Breast epithelium (tissue), 3 donors: ENCODE measurements around the gene PPP2R1B.

Experiments used
- POLR2AphosphoS5 ChIP-seq, 3 donors: sonication (generic); formaldehyde crosslinking; IDR thresholded peaks; one replicate each; pipeline ENCODE4 v1.6.1; 2017; ENCODE audit warnings: antibody characterized with exemption in 3 of 3
- TF ChIP-seq, protein P1 (sequence below), 3 donors: fragments of 450-650 bp; IDR thresholded peaks; one replicate each; pipeline ENCODE4 v1.5.1; 2016 to 2017; ENCODE audit warnings: antibody characterized with exemption in 3 of 3, mild to moderate bottlenecking in 3 of 3, moderate library complexity in 3 of 3

DNA sequence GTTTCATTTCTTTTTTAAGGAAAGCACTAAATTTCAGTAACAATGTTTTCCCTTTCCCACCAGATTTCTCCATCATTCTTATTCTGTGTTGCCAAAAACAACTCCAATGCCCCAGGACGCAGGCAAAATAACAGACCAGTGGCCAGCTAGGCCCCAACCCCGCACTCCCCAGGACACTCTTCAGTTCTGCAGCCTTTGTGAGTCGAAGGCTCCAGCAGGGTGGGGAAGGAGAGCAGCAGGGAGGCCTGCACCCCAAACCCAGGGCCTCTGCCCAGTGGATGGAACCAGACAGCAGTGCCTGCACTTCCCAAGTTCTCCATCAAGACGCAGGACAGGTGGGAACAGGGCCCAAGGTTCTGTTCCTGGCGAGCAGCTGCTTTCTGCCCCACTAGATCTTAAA lies 34.4 kb downstream of the PPP2R1B start:
- TF ChIP-seq, protein P1, sequence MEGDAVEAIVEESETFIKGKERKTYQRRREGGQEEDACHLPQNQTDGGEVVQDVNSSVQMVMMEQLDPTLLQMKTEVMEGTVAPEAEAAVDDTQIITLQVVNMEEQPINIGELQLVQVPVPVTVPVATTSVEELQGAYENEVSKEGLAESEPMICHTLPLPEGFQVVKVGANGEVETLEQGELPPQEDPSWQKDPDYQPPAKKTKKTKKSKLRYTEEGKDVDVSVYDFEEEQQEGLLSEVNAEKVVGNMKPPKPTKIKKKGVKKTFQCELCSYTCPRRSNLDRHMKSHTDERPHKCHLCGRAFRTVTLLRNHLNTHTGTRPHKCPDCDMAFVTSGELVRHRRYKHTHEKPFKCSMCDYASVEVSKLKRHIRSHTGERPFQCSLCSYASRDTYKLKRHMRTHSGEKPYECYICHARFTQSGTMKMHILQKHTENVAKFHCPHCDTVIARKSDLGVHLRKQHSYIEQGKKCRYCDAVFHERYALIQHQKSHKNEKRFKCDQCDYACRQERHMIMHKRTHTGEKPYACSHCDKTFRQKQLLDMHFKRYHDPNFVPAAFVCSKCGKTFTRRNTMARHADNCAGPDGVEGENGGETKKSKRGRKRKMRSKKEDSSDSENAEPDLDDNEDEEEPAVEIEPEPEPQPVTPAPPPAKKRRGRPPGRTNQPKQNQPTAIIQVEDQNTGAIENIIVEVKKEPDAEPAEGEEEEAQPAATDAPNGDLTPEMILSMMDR (IDR thresholded peaks at IDR 0.05): no peak
- no peak for TF ChIP-seq POLR2AphosphoS5 (IDR thresholded peaks at IDR 0.05)
